Muscle layer of duodenum (tissue), 2 donors: ENCODE measurements around the gene FBXW11.

Experiments used
- H3K27ac ChIP-seq: one replicate; pipeline ENCODE4 v1.7.0; 2013; ENCODE audit warnings: mild to moderate bottlenecking, low read length
- H3K27me3 ChIP-seq: one replicate; pipeline ENCODE4 v1.7.0; 2013; ENCODE audit warnings: low read depth, mild to moderate bottlenecking, control low read depth, low read length
- H3K36me3 ChIP-seq, 2 donors: one replicate each; pipeline ENCODE4 v1.7.0; 2013; ENCODE audit warnings: low read length in 2 of 2, control low read depth in 1 of 2, mild to moderate bottlenecking in 1 of 2; ENCODE audit not compliant: insufficient read depth in 2 of 2, control insufficient read depth in 1 of 2
- H3K4me1 ChIP-seq, 2 donors: one replicate each; pipeline ENCODE4 v1.7.0; 2013; ENCODE audit warnings: low read length in 2 of 2, mild to moderate bottlenecking in 2 of 2, control low read depth in 1 of 2, moderate library complexity in 1 of 2; ENCODE audit not compliant: insufficient read depth in 2 of 2, control insufficient read depth in 1 of 2
- H3K4me3 ChIP-seq, 2 donors: one replicate each; pipeline ENCODE4 v1.7.0; 2013; ENCODE audit warnings: low read length in 2 of 2, low read depth in 1 of 2, mild to moderate bottlenecking in 1 of 2
- H3K9me3 ChIP-seq, 2 donors: one replicate each; pipeline ENCODE4 v1.7.0; 2013; ENCODE audit warnings: low read length in 2 of 2, control low read depth in 1 of 2, mild to moderate bottlenecking in 1 of 2; ENCODE audit not compliant: control insufficient read depth in 1 of 2
- donor health status: healthy.

The FBXW11 gene

GRCh38 chr5:171837522-171837921, 168.9 kb downstream of the FBXW11 start:
- no peaks in the 10 kb centered on the region for H3K36me3 ChIP-seq
- H3K4me1 ChIP-seq, result no peaks in the 10 kb centered on the region
- no peak overlapping the region for H3K4me3 ChIP-seq
- H3K27ac ChIP-seq, result no peak overlapping the region
- peaks cover 4% of the 10 kb centered on the region in 2 donors for H3K9me3 ChIP-seq
- no peaks in the 10 kb centered on the region for H3K27me3 ChIP-seq

GRCh38 chr5:171835066-171835465, 171.4 kb downstream of the FBXW11 start:
- H3K4me1 ChIP-seq, result no peaks in the 10 kb centered on the region
- H3K4me3 ChIP-seq, result no peak overlapping the region
- H3K9me3 ChIP-seq, result peaks cover 4% of the 10 kb centered on the region in 2 donors

GRCh38 chr5:171834461-171834860, 172.0 kb downstream of the FBXW11 start:
- no peaks in the 10 kb centered on the region for H3K27me3 ChIP-seq
- no peak overlapping the region for H3K27ac ChIP-seq
- H3K36me3 ChIP-seq, result no peaks in the 10 kb centered on the region
- H3K4me3 ChIP-seq, result no peak overlapping the region
- no peaks in the 10 kb centered on the region for H3K4me1 ChIP-seq
- peaks cover 4 to 9% of the 10 kb centered on the region in 2 donors for H3K9me3 ChIP-seq

More at GRCh38 chr5:171835066-171835465, 171.4 kb downstream of the FBXW11 start:
- no peak overlapping the region for H3K27ac ChIP-seq
- H3K27me3 ChIP-seq, result no peaks in the 10 kb centered on the region
- H3K36me3 ChIP-seq, result no peaks in the 10 kb centered on the region

GRCh38 chr5:171832775-171833174, 173.7 kb downstream of the FBXW11 start:
- H3K4me3 ChIP-seq, result no peak overlapping the region
- H3K27ac ChIP-seq, result no peak overlapping the region
- no peaks in the 10 kb centered on the region for H3K4me1 ChIP-seq
- peaks cover 4 to 9% of the 10 kb centered on the region in 2 donors for H3K9me3 ChIP-seq
- no peaks in the 10 kb centered on the region for H3K27me3 ChIP-seq
- H3K36me3 ChIP-seq, result no peaks in the 10 kb centered on the region

GRCh38 chr5:171830686-171831085, 175.8 kb downstream of the FBXW11 start:
- Histone ChIP-seq H3K9me3 (peaks cover 4 to 12% of the 10 kb centered on the region in 2 donors), H3K27me3 (no peaks in the 10 kb centered on the region), H3K4me1 (no peaks in the 10 kb centered on the region), H3K36me3 (no peaks in the 10 kb centered on the region), H3K27ac (no peak overlapping the region), H3K4me3 (no peak overlapping the region)

- Histone ChIP-seq H3K4me3 (no peak overlapping the region), H3K9me3 (peaks cover 0 to 9% of the 10 kb centered on the region in 2 donors), H3K27ac (no peak overlapping the region), H3K4me1 (no peaks in the 10 kb centered on the region), H3K27me3 (no peaks in the 10 kb centered on the region), H3K36me3 (no peaks in the 10 kb centered on the region)
Observed at GRCh38 chr5:171827162-171827561, 179.3 kb downstream of the FBXW11 start.

GRCh38 chr5:171826132-171826531, 180.3 kb downstream of the FBXW11 start:
- Histone ChIP-seq H3K9me3 (peaks cover 0 to 9% of the 10 kb centered on the region in 2 donors), H3K27ac (no peak overlapping the region), H3K4me3 (no peak overlapping the region), H3K36me3 (no peaks in the 10 kb centered on the region), H3K27me3 (no peaks in the 10 kb centered on the region), H3K4me1 (no peaks in the 10 kb centered on the region)

- H3K9me3 ChIP-seq, result peaks cover 0 to 8% of the 10 kb centered on the region in 2 donors
- no peak overlapping the region for H3K4me3 ChIP-seq
- H3K36me3 ChIP-seq, result no peaks in the 10 kb centered on the region
- no peaks in the 10 kb centered on the region for H3K27me3 ChIP-seq
- no peak overlapping the region for H3K27ac ChIP-seq
- no peaks in the 10 kb centered on the region for H3K4me1 ChIP-seq
Observed at GRCh38 chr5:171825051-171825450, 181.4 kb downstream of the FBXW11 start.

- H3K4me3 ChIP-seq, result no peak overlapping the region
- no peaks in the 10 kb centered on the region for H3K36me3 ChIP-seq
- no peak overlapping the region for H3K27ac ChIP-seq
- no peaks in the 10 kb centered on the region for H3K4me1 ChIP-seq
- H3K9me3 ChIP-seq, result peaks cover 0 to 3% of the 10 kb centered on the region in 2 donors
- no peaks in the 10 kb centered on the region for H3K27me3 ChIP-seq
Observed at GRCh38 chr5:171823269-171823668, 183.2 kb downstream of the FBXW11 start.

GRCh38 chr5:171821286-171821685, 185.2 kb downstream of the FBXW11 start:
- H3K4me1 ChIP-seq, result no peaks in the 10 kb centered on the region
- no peak overlapping the region for H3K27ac ChIP-seq

GRCh38 chr5:171820561-171820960, 185.9 kb downstream of the FBXW11 start:
- H3K27me3 ChIP-seq, result no peaks in the 10 kb centered on the region
- H3K36me3 ChIP-seq, result no peaks in the 10 kb centered on the region
- H3K27ac ChIP-seq, result no peak overlapping the region
- H3K4me3 ChIP-seq, result no peak overlapping the region
- no peaks in the 10 kb centered on the region for H3K4me1 ChIP-seq
- H3K9me3 ChIP-seq, result no peaks in the 10 kb centered on the region

More at GRCh38 chr5:171821286-171821685, 185.2 kb downstream of the FBXW11 start:
- H3K36me3 ChIP-seq, result no peaks in the 10 kb centered on the region
- H3K9me3 ChIP-seq, result no peaks in the 10 kb centered on the region
- H3K4me3 ChIP-seq, result no peak overlapping the region
- no peaks in the 10 kb centered on the region for H3K27me3 ChIP-seq

GRCh38 chr5:171816666-171817065, 189.8 kb downstream of the FBXW11 start:
- Histone ChIP-seq H3K4me1 (no peaks in the 10 kb centered on the region), H3K4me3 (no peak overlapping the region), H3K36me3 (no peaks in the 10 kb centered on the region), H3K27ac (no peak overlapping the region), H3K27me3 (no peaks in the 10 kb centered on the region), H3K9me3 (peaks cover 0 to 9% of the 10 kb centered on the region in 2 donors)
